Measurements from ENCODE around the gene ERC2.

The ERC2 gene

GRCh38 chr3:56137415-56137814 is 330.9 kb downstream of the ERC2 start:
- no peaks in the 10 kb centered on the region for H3K36me3 ChIP-seq (ENCODE audit: control insufficient read depth in 2 of 2, insufficient read depth in 1 of 2, low read length in 2 of 2)
- ChIA-PET CTCF (interaction anchor here (0.6 kb wide), 1 partner anchor 18 kb away, joined by 3 read pairs; no protein-coding TSS in a partner anchor), POLR2A (no interaction called here)
- no peaks in the 10 kb centered on the region for H3K9me3 ChIP-seq (ENCODE audit: control insufficient read depth, insufficient read depth, low read depth, low read length)
- no peak overlapping the region for H3K27ac ChIP-seq (ENCODE audit: extremely low read depth, low read depth, low read length)
- no peak for TF ChIP-seq ZNF140 (tag by site-specific recombination; IDR thresholded peaks at IDR 0.05)
- no peak for TF ChIP-seq ZBTB1 (tag by site-specific recombination; IDR thresholded peaks at IDR 0.05)
- TF ChIP-seq ZEB2 (tag by site-specific recombination; IDR thresholded peaks at IDR 0.05): no peak
- no peak for TF ChIP-seq ZBTB8A (tag by site-specific recombination; IDR thresholded peaks at IDR 0.05)
- TF ChIP-seq, protein P1, sequence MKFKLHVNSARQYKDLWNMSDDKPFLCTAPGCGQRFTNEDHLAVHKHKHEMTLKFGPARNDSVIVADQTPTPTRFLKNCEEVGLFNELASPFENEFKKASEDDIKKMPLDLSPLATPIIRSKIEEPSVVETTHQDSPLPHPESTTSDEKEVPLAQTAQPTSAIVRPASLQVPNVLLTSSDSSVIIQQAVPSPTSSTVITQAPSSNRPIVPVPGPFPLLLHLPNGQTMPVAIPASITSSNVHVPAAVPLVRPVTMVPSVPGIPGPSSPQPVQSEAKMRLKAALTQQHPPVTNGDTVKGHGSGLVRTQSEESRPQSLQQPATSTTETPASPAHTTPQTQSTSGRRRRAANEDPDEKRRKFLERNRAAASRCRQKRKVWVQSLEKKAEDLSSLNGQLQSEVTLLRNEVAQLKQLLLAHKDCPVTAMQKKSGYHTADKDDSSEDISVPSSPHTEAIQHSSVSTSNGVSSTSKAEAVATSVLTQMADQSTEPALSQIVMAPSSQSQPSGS (tag by site-specific recombination; IDR thresholded peaks at IDR 0.05; ENCODE audit: low read depth): no peak
- TF ChIP-seq, protein P2, sequence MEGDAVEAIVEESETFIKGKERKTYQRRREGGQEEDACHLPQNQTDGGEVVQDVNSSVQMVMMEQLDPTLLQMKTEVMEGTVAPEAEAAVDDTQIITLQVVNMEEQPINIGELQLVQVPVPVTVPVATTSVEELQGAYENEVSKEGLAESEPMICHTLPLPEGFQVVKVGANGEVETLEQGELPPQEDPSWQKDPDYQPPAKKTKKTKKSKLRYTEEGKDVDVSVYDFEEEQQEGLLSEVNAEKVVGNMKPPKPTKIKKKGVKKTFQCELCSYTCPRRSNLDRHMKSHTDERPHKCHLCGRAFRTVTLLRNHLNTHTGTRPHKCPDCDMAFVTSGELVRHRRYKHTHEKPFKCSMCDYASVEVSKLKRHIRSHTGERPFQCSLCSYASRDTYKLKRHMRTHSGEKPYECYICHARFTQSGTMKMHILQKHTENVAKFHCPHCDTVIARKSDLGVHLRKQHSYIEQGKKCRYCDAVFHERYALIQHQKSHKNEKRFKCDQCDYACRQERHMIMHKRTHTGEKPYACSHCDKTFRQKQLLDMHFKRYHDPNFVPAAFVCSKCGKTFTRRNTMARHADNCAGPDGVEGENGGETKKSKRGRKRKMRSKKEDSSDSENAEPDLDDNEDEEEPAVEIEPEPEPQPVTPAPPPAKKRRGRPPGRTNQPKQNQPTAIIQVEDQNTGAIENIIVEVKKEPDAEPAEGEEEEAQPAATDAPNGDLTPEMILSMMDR (tag by site-specific recombination; IDR thresholded peaks at IDR 0.05): no peak
- no peak for TF ChIP-seq ZNF292 (tag by site-specific recombination; IDR thresholded peaks at IDR 0.05; ENCODE audit: borderline replicate concordance, low read depth)
- TF ChIP-seq, protein P3, sequence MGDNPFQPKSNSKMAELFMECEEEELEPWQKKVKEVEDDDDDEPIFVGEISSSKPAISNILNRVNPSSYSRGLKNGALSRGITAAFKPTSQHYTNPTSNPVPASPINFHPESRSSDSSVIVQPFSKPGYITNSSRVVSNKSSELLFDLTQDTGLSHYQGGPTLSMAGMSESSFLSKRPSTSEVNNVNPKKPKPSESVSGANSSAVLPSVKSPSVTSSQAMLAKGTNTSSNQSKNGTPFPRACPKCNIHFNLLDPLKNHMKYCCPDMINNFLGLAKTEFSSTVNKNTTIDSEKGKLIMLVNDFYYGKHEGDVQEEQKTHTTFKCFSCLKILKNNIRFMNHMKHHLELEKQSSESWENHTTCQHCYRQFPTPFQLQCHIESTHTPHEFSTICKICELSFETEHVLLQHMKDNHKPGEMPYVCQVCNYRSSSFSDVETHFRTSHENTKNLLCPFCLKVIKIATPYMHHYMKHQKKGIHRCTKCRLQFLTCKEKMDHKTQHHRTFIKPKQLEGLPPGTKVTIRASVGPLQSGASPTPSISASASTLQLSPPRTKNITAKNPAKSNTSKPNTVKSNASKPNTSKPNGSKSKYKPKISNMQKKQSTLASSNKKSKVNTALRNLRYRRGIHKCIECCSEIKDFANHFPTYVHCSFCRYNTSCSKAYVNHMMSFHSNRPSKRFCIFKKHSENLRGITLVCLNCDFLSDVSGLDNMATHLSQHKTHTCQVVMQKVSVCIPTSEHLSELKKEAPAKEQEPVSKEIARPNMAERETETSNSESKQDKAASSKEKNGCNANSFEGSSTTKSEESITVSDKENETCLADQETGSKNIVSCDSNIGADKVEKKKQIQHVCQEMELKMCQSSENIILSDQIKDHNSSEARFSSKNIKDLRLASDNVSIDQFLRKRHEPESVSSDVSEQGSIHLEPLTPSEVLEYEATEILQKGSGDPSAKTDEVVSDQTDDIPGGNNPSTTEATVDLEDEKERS (tag by site-specific recombination; IDR thresholded peaks at IDR 0.05): no peak
- no peak for TF ChIP-seq ZBTB21 (tag by site-specific recombination; IDR thresholded peaks at IDR 0.05)
- H3K4me1 ChIP-seq (ENCODE audit: control insufficient read depth, insufficient read depth, low read length): peaks cover 5% of the 10 kb centered on the region; the same call in 1 of the 2 replicates
- H3K4me3 ChIP-seq (ENCODE audit: low read depth, low read length): no peak overlapping the region

GRCh38 chr3:56136514-56136913 is 331.8 kb downstream of the ERC2 start:
- Histone ChIP-seq H3K9me3 (ENCODE audit: control insufficient read depth, insufficient read depth, low read depth, low read length) (no peaks in the 10 kb centered on the region), H3K27ac (ENCODE audit: extremely low read depth, low read depth, low read length) (no peak overlapping the region), H3K36me3 (ENCODE audit: control insufficient read depth in 2 of 2, insufficient read depth in 1 of 2, low read length in 2 of 2) (no peaks in the 10 kb centered on the region), H3K4me3 (ENCODE audit: low read depth, low read length) (no peak overlapping the region), H3K4me1 (ENCODE audit: control insufficient read depth, insufficient read depth, low read length) (peaks cover 5% of the 10 kb centered on the region; the same call in 1 of the 2 replicates)
- ChIA-PET CTCF (interaction anchor here (0.7 kb wide), 1 partner anchor 11 kb away, joined by 3 read pairs; no protein-coding TSS in a partner anchor), POLR2A (no interaction called here)
- TF ChIP-seq, protein P4, sequence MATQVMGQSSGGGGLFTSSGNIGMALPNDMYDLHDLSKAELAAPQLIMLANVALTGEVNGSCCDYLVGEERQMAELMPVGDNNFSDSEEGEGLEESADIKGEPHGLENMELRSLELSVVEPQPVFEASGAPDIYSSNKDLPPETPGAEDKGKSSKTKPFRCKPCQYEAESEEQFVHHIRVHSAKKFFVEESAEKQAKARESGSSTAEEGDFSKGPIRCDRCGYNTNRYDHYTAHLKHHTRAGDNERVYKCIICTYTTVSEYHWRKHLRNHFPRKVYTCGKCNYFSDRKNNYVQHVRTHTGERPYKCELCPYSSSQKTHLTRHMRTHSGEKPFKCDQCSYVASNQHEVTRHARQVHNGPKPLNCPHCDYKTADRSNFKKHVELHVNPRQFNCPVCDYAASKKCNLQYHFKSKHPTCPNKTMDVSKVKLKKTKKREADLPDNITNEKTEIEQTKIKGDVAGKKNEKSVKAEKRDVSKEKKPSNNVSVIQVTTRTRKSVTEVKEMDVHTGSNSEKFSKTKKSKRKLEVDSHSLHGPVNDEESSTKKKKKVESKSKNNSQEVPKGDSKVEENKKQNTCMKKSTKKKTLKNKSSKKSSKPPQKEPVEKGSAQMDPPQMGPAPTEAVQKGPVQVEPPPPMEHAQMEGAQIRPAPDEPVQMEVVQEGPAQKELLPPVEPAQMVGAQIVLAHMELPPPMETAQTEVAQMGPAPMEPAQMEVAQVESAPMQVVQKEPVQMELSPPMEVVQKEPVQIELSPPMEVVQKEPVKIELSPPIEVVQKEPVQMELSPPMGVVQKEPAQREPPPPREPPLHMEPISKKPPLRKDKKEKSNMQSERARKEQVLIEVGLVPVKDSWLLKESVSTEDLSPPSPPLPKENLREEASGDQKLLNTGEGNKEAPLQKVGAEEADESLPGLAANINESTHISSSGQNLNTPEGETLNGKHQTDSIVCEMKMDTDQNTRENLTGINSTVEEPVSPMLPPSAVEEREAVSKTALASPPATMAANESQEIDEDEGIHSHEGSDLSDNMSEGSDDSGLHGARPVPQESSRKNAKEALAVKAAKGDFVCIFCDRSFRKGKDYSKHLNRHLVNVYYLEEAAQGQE (tag by site-specific recombination; IDR thresholded peaks at IDR 0.05): no peak
- TF ChIP-seq PRDM6 (tag by site-specific recombination; IDR thresholded peaks at IDR 0.05): 0 out of 2 replicates have a peak, but pooled peaks have one; percentile 9

Measured in HEK293 (cell line).